OCI-LY3 (cell line): ENCODE results near the gene VWA1.
A peak's percentile ranks its signal among the peaks of the same experiment; 100 is the strongest.

ENCODE experiments used
- H2AFZ ChIP-seq: fragments of 200-600, 300-600 bp; shearing (Covaris generic); 2 replicates; pipeline ENCODE4 v1.6.0; 2014; ENCODE audit warnings: antibody characterized with exemption, low read depth, low read length
- H3K27ac ChIP-seq: fragments of 200-600, 300-600 bp; sonication (generic); 2 replicates; pipeline ENCODE4 v1.5.1; 2014; ENCODE audit warnings: mild to moderate bottlenecking, low read length, moderate library complexity, mixed read lengths
- H3K27me3 ChIP-seq: fragments of 200-600, 300-600 bp; sonication (generic); 2 replicates; pipeline ENCODE4 v1.6.1; 2014; ENCODE audit warnings: low read depth, low read length, mixed read lengths
- H3K36me3 ChIP-seq: fragments of 200-600, 300-600 bp; sonication (generic); replicated peaks from 2 replicates; pipeline ENCODE3; 2014; ENCODE audit warnings: low read depth, low read length, mixed read lengths
- H3K4me1 ChIP-seq: fragments of 300-600, 200-600 bp; sonication (generic); 2 replicates; pipeline ENCODE4 v1.6.1; 2014; ENCODE audit warnings: low read length, mixed read lengths
- H3K4me2 ChIP-seq: fragments of 200-600, 300-600 bp; sonication (generic); 2 replicates; pipeline ENCODE4 v1.6.1; 2014; ENCODE audit warnings: low read length, mixed read lengths
- H3K4me3 ChIP-seq: fragments of 300-600, 200-600 bp; sonication (generic); 2 replicates; pipeline ENCODE4 v1.5.1; 2014; ENCODE audit warnings: antibody characterized with exemption, mild to moderate bottlenecking, low read length, moderate library complexity
- H3K79me2 ChIP-seq: fragments of 300-600, 200-600 bp; shearing (Covaris generic); 2 replicates; pipeline ENCODE4 v1.6.1; 2014; ENCODE audit warnings: mild to moderate bottlenecking, low read length, mixed read lengths
- H3K9ac ChIP-seq: fragments of 300-600, 200-600 bp; shearing (Covaris generic); 2 replicates; pipeline ENCODE4 v1.6.0; 2014; ENCODE audit warnings: mild to moderate bottlenecking, low read length, moderate library complexity
- H3K9me3 ChIP-seq: fragments of 200-600, 300-600 bp; shearing (Covaris generic); 2 replicates; pipeline ENCODE4 v1.6.1; 2014; ENCODE audit warnings: low read length, mixed read lengths; ENCODE audit not compliant: insufficient read depth
- H4K20me1 ChIP-seq: fragments of 200-600, 300-600 bp; sonication (generic); 2 replicates; pipeline ENCODE4 v1.6.1; 2016; ENCODE audit warnings: low read length, mixed read lengths; ENCODE audit not compliant: insufficient read depth
- EZH2phosphoT487 ChIP-seq: fragments of 200-600 bp; shearing (Covaris generic); IDR thresholded peaks from 2 replicates; pipeline ENCODE4 v1.6.1; 2018; ENCODE audit warnings: antibody characterized with exemption, mixed run types, low read depth
- TF ChIP-seq, protein P1 (sequence below): fragments of 200-600, 300-600 bp; sonication (generic); IDR thresholded peaks from 2 replicates; pipeline ENCODE4 v1.5.1; 2014; ENCODE audit warnings: antibody characterized with exemption, low read length, low read depth

VWA1 gene

DNA sequence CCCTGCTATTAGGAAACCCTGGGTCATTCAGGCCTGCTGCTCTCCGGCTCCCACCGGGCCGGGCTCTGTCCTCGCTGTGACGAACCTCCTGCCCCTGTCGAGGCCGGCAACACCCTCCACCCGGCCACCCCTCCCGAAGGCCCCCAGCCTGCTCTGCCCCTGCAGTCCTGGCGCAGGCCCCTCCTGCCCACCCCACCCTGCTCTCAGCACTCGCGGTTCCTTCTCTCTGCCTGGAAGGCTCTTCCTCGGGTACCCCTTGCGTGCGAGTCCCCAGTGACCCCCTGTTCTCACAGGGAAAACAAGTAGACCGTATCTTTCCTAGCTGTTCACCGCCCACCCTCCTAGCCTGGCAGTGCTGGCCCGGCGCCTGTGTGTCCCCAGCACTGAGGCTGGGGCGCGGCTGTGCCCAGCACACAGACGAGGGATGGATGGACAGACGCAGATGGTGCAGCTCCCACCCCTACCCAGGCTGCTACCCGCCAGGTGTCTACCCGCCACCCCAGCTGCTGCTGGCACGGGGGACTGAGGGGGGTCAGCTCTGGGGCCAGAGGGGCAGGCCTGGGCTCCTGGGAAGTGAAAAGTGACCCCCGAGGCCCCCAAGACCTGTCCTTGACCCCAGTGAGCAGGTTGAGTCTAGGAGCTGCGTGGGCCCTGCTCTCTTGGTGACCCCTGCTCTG, 3.1 kb upstream of the VWA1 start:
- no peak overlapping the region for H3K4me3 ChIP-seq
- no peaks in the 10 kb centered on the region for H3K9me3 ChIP-seq
- no peaks in the 10 kb centered on the region for H3K79me2 ChIP-seq
- no peak overlapping the region for H3K4me2 ChIP-seq
- peaks cover 2% of the 10 kb centered on the region; the same call in 1 of the 2 replicates for H3K4me1 ChIP-seq
- TF ChIP-seq, protein P1, sequence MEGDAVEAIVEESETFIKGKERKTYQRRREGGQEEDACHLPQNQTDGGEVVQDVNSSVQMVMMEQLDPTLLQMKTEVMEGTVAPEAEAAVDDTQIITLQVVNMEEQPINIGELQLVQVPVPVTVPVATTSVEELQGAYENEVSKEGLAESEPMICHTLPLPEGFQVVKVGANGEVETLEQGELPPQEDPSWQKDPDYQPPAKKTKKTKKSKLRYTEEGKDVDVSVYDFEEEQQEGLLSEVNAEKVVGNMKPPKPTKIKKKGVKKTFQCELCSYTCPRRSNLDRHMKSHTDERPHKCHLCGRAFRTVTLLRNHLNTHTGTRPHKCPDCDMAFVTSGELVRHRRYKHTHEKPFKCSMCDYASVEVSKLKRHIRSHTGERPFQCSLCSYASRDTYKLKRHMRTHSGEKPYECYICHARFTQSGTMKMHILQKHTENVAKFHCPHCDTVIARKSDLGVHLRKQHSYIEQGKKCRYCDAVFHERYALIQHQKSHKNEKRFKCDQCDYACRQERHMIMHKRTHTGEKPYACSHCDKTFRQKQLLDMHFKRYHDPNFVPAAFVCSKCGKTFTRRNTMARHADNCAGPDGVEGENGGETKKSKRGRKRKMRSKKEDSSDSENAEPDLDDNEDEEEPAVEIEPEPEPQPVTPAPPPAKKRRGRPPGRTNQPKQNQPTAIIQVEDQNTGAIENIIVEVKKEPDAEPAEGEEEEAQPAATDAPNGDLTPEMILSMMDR = no peak
- no peak for TF ChIP-seq EZH2phosphoT487
- no peaks in the 10 kb centered on the region for H3K27me3 ChIP-seq
- H4K20me1 ChIP-seq = no peaks in the 10 kb centered on the region
- H3K27ac ChIP-seq = no peak overlapping the region
- H3K36me3 ChIP-seq = no peaks in the 10 kb centered on the region
- no peak overlapping the region for H2AFZ ChIP-seq
- no peak overlapping the region for H3K9ac ChIP-seq

DNA sequence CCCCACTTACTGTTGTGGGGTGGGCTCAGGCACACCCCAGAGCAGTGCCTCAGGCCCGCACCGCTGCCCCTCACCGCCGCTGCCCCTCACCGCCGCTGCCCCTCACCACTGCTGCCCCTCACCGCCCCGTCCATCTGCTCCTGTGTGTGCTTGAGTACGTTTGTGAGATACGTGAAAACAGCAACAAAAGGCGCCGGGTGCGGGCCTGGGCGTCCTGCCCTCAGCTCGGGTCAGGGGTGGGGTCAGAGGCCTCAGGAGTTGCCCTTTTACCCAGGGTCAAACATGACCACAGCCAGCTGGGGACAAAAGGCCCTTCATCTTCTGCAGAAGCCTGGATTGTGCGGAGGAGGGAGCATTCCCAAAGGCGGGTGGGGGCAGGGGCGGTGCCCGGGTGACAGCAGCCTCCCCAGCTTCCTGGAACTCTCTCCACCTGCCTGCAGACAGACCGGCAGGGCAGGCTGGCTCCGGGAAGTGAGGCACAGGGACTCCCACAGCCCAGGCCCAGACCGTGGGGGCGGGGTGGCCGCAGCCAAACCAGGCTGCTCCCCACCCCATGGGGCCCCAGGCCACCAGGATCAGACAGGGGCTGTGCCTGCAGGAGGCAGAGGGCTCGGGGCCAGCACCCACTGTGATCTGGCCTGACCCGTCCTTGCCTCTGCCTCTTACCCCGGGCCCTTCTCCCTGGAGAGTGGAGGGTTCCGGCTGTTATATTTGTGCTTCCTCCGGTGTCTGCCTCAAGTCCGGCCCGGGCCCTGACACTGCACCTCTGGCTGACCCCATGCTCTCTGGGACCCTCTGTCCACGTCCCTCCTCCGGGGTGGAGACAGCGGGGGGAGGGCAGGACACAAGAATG, 2.3 kb upstream of the VWA1 start:
- Histone ChIP-seq H3K27me3 (no peaks in the 10 kb centered on the region), H4K20me1 (no peaks in the 10 kb centered on the region), H3K79me2 (no peaks in the 10 kb centered on the region), H3K4me1 (peaks cover 9% of the 10 kb centered on the region), H3K4me3 (no peak overlapping the region), H3K9me3 (no peaks in the 10 kb centered on the region), H3K27ac (no peak overlapping the region), H3K36me3 (no peaks in the 10 kb centered on the region), H3K9ac (no peak overlapping the region), H2AFZ (peak overlapping the region; percentile 52; the same call in 1 of the 2 replicates), H3K4me2 (no peak overlapping the region)
- no peak for TF ChIP-seq EZH2phosphoT487
- TF ChIP-seq, protein P1 = no peak

DNA sequence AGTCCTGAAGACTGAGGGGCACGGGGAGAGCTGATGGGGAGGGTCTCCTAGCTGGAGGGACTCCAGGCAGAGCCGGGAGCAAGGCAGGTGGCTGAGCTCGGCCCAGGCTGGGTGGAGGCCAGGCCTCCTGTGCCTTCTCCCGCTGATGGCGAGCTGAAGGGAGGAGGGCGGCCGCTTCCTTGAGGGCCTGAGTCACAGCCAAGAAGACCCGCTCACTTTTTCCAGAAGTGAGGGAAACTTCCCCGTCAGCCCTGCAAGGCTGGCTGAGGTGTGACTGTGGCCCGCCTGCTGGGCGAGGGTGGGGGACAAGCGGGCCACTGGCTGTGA, 1.7 kb upstream of the VWA1 start:
- no peaks in the 10 kb centered on the region for H4K20me1 ChIP-seq

More for the DNA sequence above, 1.7 kb upstream of the VWA1 start:
- Histone ChIP-seq H3K36me3 (no peaks in the 10 kb centered on the region), H3K9me3 (no peaks in the 10 kb centered on the region), H3K4me3 (no peak overlapping the region), H2AFZ (0 out of 2 replicates have a peak overlapping the region, but pooled peaks have one; percentile 52), H3K79me2 (no peaks in the 10 kb centered on the region), H3K4me1 (peaks cover 15% of the 10 kb centered on the region), H3K9ac (no peak overlapping the region), H3K4me2 (no peak overlapping the region), H3K27me3 (no peaks in the 10 kb centered on the region), H3K27ac (no peak overlapping the region)
- TF ChIP-seq, protein P1 = no peak
- no peak for TF ChIP-seq EZH2phosphoT487
